IPS-NIHi7 (cell line): ENCODE data around the gene FAM20C.
"Not testable (repeated sequence)": the region's sequence is repeated elsewhere in the genome, so short reads cannot be mapped to it uniquely, and the experiment has no call there.

Experiments used
- DNase-seq: peaks from one replicate; pipeline ENCODE4 v3.0.0; 2012; ENCODE audit warnings: mixed read lengths; ENCODE audit errors: extremely low spot score

The FAM20C gene

GRCh38 chr7:173209-173918 is 19.0 kb upstream of the FAM20C start:
- DNase-seq = no peak

- no peak for DNase-seq
Measured at GRCh38 chr7:174716-175115, 17.7 kb upstream of the FAM20C start.

DNA sequence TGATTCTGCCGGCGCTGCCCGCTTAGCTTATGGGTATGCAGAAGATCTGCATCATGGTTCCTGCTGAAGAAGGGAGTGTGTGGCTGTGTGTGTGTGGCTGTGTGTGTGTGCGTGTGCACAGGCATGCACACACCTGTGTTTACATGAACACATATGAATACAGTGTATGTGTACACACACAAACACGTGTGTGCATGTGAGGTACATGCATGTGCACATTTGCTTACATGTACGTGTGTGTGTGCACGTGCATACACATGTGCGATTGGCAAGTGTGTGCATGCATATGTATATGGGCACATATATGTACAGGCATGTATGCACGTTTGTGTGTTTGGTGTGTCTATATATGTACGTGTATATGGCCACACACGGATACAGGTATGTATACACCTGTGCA is 16.4 kb upstream of the FAM20C start:
- no peak for DNase-seq

DNA sequence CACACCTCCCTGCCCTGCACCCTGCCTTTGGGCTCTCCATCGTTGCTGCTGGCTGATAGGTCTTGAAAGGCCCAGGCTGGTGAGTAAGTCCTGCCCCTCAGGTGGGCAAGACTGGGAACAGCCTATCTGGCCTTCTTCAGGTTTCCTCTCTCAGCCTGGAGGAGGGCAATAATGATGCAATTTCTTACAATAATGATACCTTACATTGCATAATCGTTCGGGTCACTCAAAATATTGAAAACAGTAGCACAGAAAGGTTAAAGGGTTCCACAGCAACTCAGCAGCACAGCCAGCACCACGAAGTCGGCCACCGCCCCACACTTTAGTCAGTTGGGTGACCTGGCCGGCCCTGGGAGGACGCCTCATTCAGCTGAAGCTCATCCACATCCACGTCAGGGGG is 16.0 kb upstream of the FAM20C start:
- no peak for DNase-seq

DNA sequence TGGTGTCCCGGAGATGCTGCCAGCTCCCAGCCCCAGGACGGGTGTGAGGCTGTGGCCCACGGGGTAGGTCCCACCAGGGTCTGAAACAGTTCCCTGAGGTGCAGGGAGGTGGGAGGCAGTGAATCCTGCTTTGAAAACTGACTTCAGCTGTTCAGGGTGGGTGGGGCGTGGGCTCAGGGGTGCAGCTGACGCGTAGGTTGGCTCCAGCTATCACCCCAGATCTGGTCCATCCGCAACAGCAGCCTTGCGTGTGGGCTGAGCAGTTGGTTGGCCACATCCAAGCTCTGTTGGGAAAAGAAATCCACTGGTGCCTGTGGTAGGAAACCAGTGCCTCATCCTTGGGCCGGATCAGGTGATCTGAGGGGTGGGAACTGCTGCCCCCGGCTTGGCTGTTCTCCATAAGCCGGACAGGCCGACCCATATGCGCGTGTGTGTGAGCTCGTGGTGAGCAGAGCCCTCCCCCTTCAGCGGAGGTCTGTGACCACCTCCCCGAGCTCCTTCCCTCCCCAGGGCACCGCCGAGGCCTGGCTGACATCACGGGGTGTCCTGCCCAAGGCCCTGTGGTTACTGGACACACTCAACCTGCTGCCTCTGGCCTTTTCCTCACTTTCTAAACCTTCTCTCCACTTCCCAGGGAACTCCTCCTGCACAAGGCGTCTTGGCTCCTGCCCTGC is 15.4 kb upstream of the FAM20C start:
- DNase-seq = no peak

- DNase-seq = no peak
Measured at GRCh38 chr7:178444-178843, 13.9 kb upstream of the FAM20C start.

DNA sequence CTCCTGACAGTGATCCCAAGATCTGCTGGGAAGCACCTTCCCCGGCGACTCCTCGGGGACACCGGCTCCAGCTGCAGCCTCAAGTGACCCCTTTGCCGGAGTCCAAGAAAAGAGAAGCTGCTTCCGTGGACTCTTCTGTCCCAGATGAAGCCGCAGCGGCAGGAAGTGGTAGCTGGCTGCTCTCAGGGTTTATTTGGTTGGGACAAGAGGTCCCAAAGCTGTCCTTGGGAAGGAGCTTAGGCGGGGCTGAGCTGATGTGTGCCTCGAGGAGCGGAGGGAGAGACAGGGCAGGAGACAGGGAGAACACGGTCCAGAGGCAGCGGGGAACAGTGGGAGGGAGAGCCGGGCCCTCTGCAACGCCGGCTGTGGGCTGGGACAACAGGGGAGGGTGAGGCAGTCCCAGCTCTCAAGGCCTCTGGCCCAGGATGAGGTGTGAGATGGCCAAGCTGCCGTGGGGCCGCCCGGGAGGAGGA is 13.1 kb upstream of the FAM20C start:
- no peak for DNase-seq

GRCh38 chr7:179948-180694 is 12.2 kb upstream of the FAM20C start:
- no peak for DNase-seq

GRCh38 chr7:181738-182137 is 10.6 kb upstream of the FAM20C start:
- DNase-seq = no peak

- not testable (repeated sequence) for DNase-seq
Measured at GRCh38 chr7:182502-182901, 9.9 kb upstream of the FAM20C start.

DNA sequence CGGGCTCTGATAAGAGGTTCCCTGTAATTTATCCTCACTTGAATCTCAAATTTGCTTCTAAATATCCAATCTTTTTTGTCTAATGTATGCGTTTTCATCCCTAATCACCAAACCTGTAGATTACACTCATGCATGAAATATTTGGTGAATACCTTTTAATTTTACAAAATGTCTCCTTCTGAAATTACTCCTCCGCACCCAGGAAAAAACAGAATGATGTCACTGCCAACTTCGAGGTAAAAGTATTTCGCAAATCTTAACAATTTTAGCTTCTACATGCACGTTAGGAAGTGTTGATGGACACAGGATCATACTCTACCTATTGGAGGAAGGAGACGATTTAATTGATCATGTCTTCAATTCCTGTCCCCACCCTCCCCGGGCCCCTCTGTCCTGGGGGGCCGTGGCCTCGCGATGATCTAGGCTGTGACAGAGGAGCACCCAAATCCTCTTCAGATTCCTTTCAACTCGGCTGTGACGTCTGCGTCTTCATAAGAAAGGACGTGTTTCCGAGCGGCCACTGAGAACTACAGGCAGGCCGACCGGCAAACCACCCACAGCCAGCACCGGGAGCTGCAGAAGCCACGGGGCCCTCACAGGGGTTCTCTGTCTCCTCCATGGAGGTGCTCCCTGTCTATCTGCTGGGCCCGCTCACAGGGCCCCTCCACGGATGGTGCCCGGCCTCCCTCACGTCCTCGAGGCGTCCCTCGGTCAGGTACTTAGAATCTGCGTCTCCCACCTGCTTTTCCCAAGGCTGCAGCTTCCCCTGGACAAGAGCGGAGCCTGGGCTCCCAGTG is 8.7 kb upstream of the FAM20C start:
- no peak for DNase-seq

- DNase-seq = no peak
Measured at GRCh38 chr7:184294-185264, 7.8 kb upstream of the FAM20C start.

GRCh38 chr7:186516-187113 is 5.8 kb upstream of the FAM20C start:
- no peak for DNase-seq

- no peak for DNase-seq
Measured at GRCh38 chr7:187227-187927, 5.0 kb upstream of the FAM20C start.

GRCh38 chr7:188174-188573 is 4.2 kb upstream of the FAM20C start:
- DNase-seq = no peak

GRCh38 chr7:188727-189500 is 3.5 kb upstream of the FAM20C start:
- DNase-seq = peak; percentile 76

DNA sequence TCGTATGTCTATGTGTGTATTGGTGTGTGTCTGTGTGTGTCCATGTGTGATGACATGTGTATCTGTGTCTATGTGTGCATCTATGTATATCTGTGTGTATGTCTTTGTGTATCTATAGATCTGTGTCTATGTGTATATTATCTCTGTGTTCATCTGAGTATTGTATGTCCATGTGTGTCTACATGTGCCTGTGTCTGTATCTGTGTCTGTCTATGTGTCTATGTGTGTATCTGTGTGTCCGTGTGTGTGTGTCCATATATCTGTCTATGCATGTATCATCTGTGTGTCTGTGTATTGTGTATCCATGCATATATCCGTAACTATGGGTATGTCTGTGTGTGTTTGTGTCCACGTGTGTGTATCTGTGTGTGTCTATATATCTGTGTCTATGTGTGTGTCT is 2.7 kb upstream of the FAM20C start:
- DNase-seq = no peak

DNA sequence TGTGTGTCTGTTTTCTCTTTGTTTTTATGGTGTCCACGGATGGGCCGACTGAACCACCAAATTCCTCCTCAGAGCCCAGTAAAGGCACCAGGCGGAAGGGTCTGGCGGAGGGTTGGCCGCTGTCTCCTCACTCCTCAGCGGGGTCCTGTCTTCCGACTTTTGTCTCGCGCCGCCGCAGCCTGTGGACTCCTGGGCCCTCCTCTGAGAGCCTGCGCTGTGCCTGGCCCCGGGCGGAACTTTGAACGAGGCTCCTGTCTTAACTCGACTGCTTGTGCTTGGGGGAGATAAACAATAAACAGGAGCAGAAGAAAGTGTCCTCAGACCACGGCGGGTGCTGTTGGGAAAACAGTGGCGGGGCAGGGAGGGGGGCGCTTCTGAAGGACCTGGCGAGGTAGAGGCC is 2.2 kb upstream of the FAM20C start:
- DNase-seq = no peak
